VCaP (cell line): ENCODE measurements around the gene MAN1B1.

Experiments
- H3K27ac ChIP-seq: fragments of 450-650 bp; 2 replicates; pipeline ENCODE4 v1.5.1; 2017
- CTCF ChIP-seq: fragments of 450-650 bp; conservative IDR thresholded peaks from 2 replicates; pipeline ENCODE4 v1.5.1; 2017; ENCODE audit warnings: mild to moderate bottlenecking, moderate library complexity

MAN1B1 gene

GRCh38 chr9:137147793-137148160 lies 61.0 kb downstream of the MAN1B1 start:
- TF ChIP-seq CTCF = no peak
- no peak overlapping the region for H3K27ac ChIP-seq

DNA sequence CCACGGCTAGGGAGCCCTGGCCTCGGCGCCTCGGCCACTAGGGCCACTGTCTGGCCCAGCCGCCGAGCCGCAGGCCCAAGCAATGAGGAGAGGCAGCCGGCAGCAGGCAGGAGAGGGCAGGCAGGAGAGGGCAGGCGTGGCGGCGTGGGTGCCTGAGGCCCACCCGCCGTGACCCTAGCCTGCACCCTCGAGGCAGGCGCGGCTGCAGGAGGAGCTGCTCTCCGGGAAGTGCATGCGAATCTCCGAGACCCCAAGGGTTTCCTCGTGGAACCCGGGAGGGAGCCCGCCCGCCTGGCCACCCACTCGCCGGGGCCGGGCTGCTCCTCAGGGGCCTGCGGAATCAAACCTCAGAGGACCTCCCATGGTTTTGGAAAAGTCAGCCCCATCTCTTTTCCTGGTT lies 61.5 kb downstream of the MAN1B1 start:
- no peak overlapping the region for H3K27ac ChIP-seq
- no peak for TF ChIP-seq CTCF

GRCh38 chr9:137148661-137149060 lies 61.9 kb downstream of the MAN1B1 start:
- H3K27ac ChIP-seq = no peak overlapping the region
- no peak for TF ChIP-seq CTCF

- H3K27ac ChIP-seq = peak overlapping the region; percentile 40; the same call in 1 of the 2 replicates
- no peak for TF ChIP-seq CTCF
Observed at GRCh38 chr9:137149363-137149762, 62.6 kb downstream of the MAN1B1 start.

DNA sequence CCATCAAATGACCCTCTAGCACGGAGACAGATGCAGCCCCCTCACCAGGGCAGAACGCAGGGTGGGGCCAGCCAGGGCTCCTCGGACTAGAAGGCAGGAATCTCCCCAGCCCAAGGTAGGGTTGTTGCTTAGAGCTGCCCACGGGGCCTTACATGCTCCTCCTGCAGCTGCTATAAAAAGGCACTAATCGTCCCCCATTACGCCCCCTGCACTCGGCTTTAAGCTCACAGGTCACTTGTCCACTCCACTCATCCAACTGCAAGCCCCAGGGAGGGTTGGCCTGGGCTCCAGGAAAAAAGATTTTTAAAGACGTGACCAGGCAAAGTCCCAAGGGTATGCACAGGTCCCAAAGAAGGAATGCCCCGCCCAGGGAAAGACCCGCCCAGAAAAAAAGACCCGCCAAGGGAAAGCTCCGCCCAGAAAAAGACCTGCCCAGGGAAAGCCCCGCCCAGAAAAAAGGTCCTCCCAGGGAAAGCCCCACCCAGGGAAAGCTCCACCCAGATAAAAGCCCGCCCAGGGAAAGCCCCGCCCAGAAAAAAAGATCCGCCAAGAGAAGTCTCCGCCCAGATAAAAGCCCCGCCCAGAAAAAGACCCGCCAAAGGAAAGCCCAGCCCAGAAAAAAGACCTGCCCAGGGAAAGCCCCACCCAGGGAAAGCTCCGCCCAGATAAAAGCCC lies 63.3 kb downstream of the MAN1B1 start:
- no peak for TF ChIP-seq CTCF
- H3K27ac ChIP-seq = peak overlapping the region; percentile 40; the same call in 1 of the 2 replicates

DNA sequence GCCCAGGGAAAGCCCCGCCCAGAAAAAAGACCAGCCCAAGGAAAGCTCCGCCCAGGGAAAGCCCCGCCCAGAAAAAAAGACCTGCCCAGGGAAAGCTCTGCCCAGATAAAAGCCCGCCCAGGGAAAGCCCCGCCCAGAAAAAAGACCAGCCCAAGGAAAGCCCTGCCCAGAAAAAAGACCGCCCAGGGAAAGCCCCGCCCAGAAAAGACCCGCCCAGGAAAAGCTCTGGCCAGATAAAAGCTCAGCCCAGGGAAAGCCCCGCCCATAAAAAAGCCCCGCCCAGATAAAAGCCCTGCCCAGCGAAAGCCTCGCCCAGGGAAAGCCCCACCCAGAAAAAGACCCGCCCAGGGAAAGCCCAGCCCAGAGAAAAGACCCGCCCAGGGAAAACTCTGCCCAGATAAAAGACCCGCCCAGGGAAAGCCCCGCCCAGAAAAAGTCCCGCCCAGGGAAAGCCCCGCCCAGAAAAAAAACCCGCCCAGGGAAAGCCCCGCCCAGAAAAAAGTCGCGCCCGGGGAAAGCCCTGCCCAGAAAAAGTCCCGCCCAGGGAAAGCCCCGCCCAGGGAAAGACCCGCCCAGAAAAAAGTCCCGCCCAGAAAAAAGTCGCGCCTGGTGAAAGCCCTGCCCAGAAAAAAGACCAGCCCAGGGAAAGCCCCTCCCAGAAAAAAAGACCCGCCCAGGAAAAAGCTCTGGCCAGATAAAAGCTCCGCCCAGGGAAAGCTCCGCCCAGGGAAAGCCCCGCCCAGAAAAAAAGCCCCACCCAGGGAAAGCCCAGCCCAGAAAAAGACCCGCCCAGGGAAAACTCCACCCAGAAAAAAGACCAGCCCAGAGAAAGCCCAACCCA lies 64.1 kb downstream of the MAN1B1 start:
- no peak overlapping the region for H3K27ac ChIP-seq
- no peak for TF ChIP-seq CTCF

DNA sequence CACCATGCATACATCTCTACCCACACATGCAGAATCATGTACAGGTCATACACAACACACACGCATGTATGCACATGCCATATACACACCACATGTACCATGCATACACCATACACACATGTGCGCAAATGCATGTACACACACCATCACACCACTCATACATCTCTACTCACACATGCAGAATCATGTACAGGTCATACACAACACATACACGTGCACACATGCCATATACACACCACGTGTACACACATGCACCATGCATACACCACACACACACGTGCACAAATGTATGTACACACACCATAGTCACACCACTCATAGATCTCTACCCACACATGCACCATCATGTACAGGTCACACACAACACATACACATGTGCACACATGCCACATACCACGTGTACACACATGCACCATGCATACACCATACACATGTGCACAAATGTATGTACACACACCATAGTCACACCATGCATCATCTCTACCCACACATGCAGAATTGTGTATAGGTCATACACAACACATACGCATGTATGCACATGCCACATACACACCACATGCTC lies 66.1 kb downstream of the MAN1B1 start:
- no peak for TF ChIP-seq CTCF
- H3K27ac ChIP-seq = no peak overlapping the region
